HCT116 (cell line): ENCODE data around the gene KNSTRN. TPM values are rescaled to one million over a fixed set of nuclear protein-coding genes. Genes with fewer than 3 reads are reported as not detected.

Source experiments
- ATAC-seq: fragments of 200-7000 bp; cut with Tn5 transposase; 2 replicates; pipeline ENCODE4 v1.9.1; 2020; ENCODE audit warnings: mild to moderate bottlenecking, moderate library complexity
- BruUV-seq: library from RNA; stranded (reverse); fragments of 400-500 nt; replicated peaks from 2 replicates; lab custom pipeline; 2021; lab: Mats Ljungman, UMichigan
- CTCF ChIA-PET: fragments of 300-600 bp; sonication (Branson Sonifier 250); formaldehyde crosslinking; loops from one replicate; lab custom pipeline; 2021; ENCODE audit warnings: antibody characterized with exemption; lab: Charles Lee
- POLR2A ChIA-PET: fragments of 300-600, 350-600 bp; sonication (Branson Sonifier 250); formaldehyde crosslinking; loops from one replicate; lab custom pipeline; 2021; ENCODE audit warnings: antibody characterized with exemption; lab: Charles Lee
- RAD21 ChIA-PET, 2 experiments: fragments of 300-600 bp; sonication (Branson Sonifier 250); formaldehyde crosslinking; loops; one replicate each; lab custom pipeline; 2023; ENCODE audit warnings: low total read pairs in 2 of 2; ENCODE audit not compliant: uncharacterized antibody in 2 of 2, unreplicated experiment in 2 of 2, low non-redundant PET in 1 of 2; lab: Charles Lee
- DNase-seq: peaks from one replicate; pipeline ENCODE4 v3.0.0-alpha.2; 2010; ENCODE audit warnings: low read depth, low spot score
- H2AFZ ChIP-seq: fragments of 200-600 bp; shearing (Covaris generic), sonication (generic); 2 replicates; pipeline ENCODE4 v1.6.1; 2017; ENCODE audit warnings: low read depth, mixed run types, mixed read lengths, antibody characterized with exemption, low read length; ENCODE audit not compliant: poor library complexity, severe bottlenecking
- H3K27ac ChIP-seq: 2 replicates; pipeline ENCODE4 v1.5.1; 2012; ENCODE audit warnings: low read depth, low read length
- H3K27me3 ChIP-seq: fragments of 200-600 bp; sonication (generic); 2 replicates; pipeline ENCODE4 v1.6.1; 2016; ENCODE audit warnings: mixed run types, low read length, mixed read lengths; ENCODE audit not compliant: insufficient read depth
- H3K36me3 ChIP-seq, 2 experiments: fragments of 200-500 bp in 1 of 2; fragments of 200-600 bp in 1 of 2; sonication (Bioruptor generic) in 1 of 2; sonication (generic) in 1 of 2; 2 replicates each; pipeline versions ENCODE4 v1.5.1 to v1.6.1; 2014 to 2016; ENCODE audit warnings: low read length in 2 of 2, inconsistent platforms in 1 of 2, mixed read lengths in 1 of 2, mixed run types in 1 of 2; ENCODE audit not compliant: insufficient read depth in 2 of 2, control insufficient read depth in 1 of 2
- H3K4me1 ChIP-seq, 2 experiments: fragments of 200-600 bp in 1 of 2; sonication (generic) in 1 of 2; 2 replicates each; pipeline versions ENCODE4 v1.5.1 to v1.6.1; 2012 to 2017; ENCODE audit warnings: low read length in 2 of 2, inconsistent platforms in 1 of 2, mild to moderate bottlenecking in 1 of 2, mixed read lengths in 1 of 2, mixed run types in 1 of 2, moderate library complexity in 1 of 2; ENCODE audit not compliant: insufficient read depth in 2 of 2, control insufficient read depth in 1 of 2
- H3K4me2 ChIP-seq: fragments of 200-600 bp; sonication (generic); 2 replicates; pipeline ENCODE4 v1.6.1; 2017; ENCODE audit warnings: mixed run types, low read length, mixed read lengths
- H3K4me3 ChIP-seq, 2 experiments: fragments of 200-600 bp in 1 of 2; sonication (generic) in 1 of 2; replicated peaks in 1 of 2; 2 replicates each; pipeline ENCODE4 v1.5.1; 2011 to 2016; ENCODE audit warnings: low read length in 2 of 2, control low read depth in 1 of 2, low read depth in 1 of 2, mild to moderate bottlenecking in 1 of 2, mixed read lengths in 1 of 2, mixed run types in 1 of 2
- H3K79me2 ChIP-seq: fragments of 200-600 bp; sonication (generic); 2 replicates; pipeline ENCODE4 v1.6.1; 2017; ENCODE audit warnings: mild to moderate bottlenecking, mixed run types, low read length, moderate library complexity, mixed read lengths; ENCODE audit not compliant: insufficient read depth
- H3K9ac ChIP-seq: fragments of 200-600 bp; sonication (generic); 2 replicates; pipeline ENCODE4 v1.6.1; 2016; ENCODE audit warnings: low read length, mixed read lengths
- H3K9me2 ChIP-seq: fragments of 200-600 bp; sonication (generic), shearing (Covaris generic); 2 replicates; pipeline ENCODE4 v1.6.1; 2017; ENCODE audit warnings: mixed run types, mild to moderate bottlenecking, moderate library complexity; ENCODE audit not compliant: insufficient read depth
- H3K9me3 ChIP-seq, 2 experiments: fragments of 200-500 bp in 1 of 2; fragments of 200-600 bp in 1 of 2; sonication (Bioruptor generic) in 1 of 2; sonication (generic) in 1 of 2; 2 replicates each; pipeline ENCODE4 v1.6.1; 2014 to 2017; ENCODE audit warnings: low read length in 2 of 2, mixed read lengths in 2 of 2, inconsistent platforms in 1 of 2, low read depth in 1 of 2, mild to moderate bottlenecking in 1 of 2, mixed run types in 1 of 2, moderate library complexity in 1 of 2; ENCODE audit not compliant: control insufficient read depth in 1 of 2, insufficient read depth in 1 of 2
- H4K20me1 ChIP-seq: fragments of 200-600 bp; sonication (generic), shearing (Covaris generic); 2 replicates; pipeline ENCODE4 v1.6.1; 2017; ENCODE audit warnings: mixed run types, mild to moderate bottlenecking, moderate library complexity; ENCODE audit not compliant: insufficient read depth
- ATF3 ChIP-seq: IDR thresholded peaks from 2 replicates; pipeline ENCODE4 v1.6.1; 2012
- CBX3 ChIP-seq: IDR thresholded peaks from 2 replicates; pipeline ENCODE4 v1.6.1; 2012; ENCODE audit warnings: low read depth
- CEBPB ChIP-seq: IDR thresholded peaks from 2 replicates; pipeline ENCODE4 v1.6.1; 2012; ENCODE audit warnings: low read depth
- ELF1 ChIP-seq: IDR thresholded peaks from 2 replicates; pipeline ENCODE4 v1.6.1; 2012; ENCODE audit warnings: low read depth, borderline replicate concordance
- EZH2 ChIP-seq: fragments of 200-600 bp; sonication (generic); IDR thresholded peaks from 2 replicates; pipeline ENCODE4 v1.6.1; 2017; ENCODE audit warnings: antibody characterized with exemption, mixed run types
- JUND ChIP-seq: IDR thresholded peaks from 2 replicates; pipeline ENCODE4 v1.6.1; 2012
- MAX ChIP-seq: IDR thresholded peaks from 2 replicates; pipeline ENCODE4 v1.6.1; 2012
- YY1 ChIP-seq: IDR thresholded peaks from 2 replicates; pipeline ENCODE4 v1.6.1; 2011; ENCODE audit warnings: low read length, low read depth, moderate library complexity, mild to moderate bottlenecking; ENCODE audit not compliant: insufficient replicate concordance; ENCODE audit errors: extremely low read depth
- ZBTB33 ChIP-seq: IDR thresholded peaks from 2 replicates; pipeline ENCODE4 v1.6.1; 2011; ENCODE audit warnings: mild to moderate bottlenecking, low read length, moderate library complexity; ENCODE audit not compliant: insufficient replicate concordance; ENCODE audit errors: extremely low read depth
- ZFX ChIP-seq: fragments of 450-650 bp; IDR thresholded peaks from 2 replicates; pipeline ENCODE4 v1.6.1; 2017
- intact Hi-C: fragments of 100-400 bp; cut with micrococcal nuclease; formaldehyde crosslinking; loops from 2 replicates; pipeline ENCODE4 v1.10.0; 2022
- total RNA-seq: library from RNA; stranded (reverse); gene quantifications from one replicate; pipeline ENCODE4 v1.2.1, GENCODE V29; 2021; ENCODE audit not compliant: unreplicated experiment

The KNSTRN gene
- total RNA-seq, 1 experiment from 2014 or later: 84.1 TPM

- no peaks in the 10 kb centered on the region for H3K9me2 ChIP-seq
- no peaks in the 10 kb centered on the region for H3K79me2 ChIP-seq
- no peak for DNase-seq
- H3K9ac ChIP-seq: no peak overlapping the region
- H3K9me3 ChIP-seq: no peaks in the 10 kb centered on the region
- H3K4me3 ChIP-seq: no peak overlapping the region
- H4K20me1 ChIP-seq: no peaks in the 10 kb centered on the region
- H3K4me1 ChIP-seq: no peaks in the 10 kb centered on the region
- CTCF ChIA-PET: no interaction called here
- TSS peak; percentile 21 for BruUV-seq
- no peak overlapping the region for H3K4me2 ChIP-seq
- TF ChIP-seq ZFX (no peak), JUND (no peak), YY1 (no peak), CEBPB (no peak), ZBTB33 (no peak), MAX (no peak), CBX3 (no peak), ELF1 (no peak), ATF3 (no peak), EZH2 (no peak)
- intact Hi-C loops: no loop called here
- RAD21 ChIA-PET: no interaction called here
- no peaks in the 10 kb centered on the region for H3K27me3 ChIP-seq
- POLR2A ChIA-PET: no interaction called here
- no peak overlapping the region for H2AFZ ChIP-seq
- no peak overlapping the region for H3K27ac ChIP-seq
- no peak for ATAC-seq
- H3K36me3 ChIP-seq: peaks cover 40 to 42% of the 10 kb centered on the region in 2 experiments
These were observed 10.7 kb downstream of the KNSTRN start for GRCh38 chr15:40392986-40393948.
